Loucy (cell line): ENCODE measurements around the gene ABCB7.

Experiments
- CTCF ChIP-seq: fragments of 200-600 bp; sonication (generic); conservative IDR thresholded peaks from 2 replicates; pipeline ENCODE4 v1.5.1; 2014; ENCODE audit warnings: mild to moderate bottlenecking, antibody characterized with exemption, low read length
- EZH2phosphoT487 ChIP-seq: fragments of 200-600 bp; IDR thresholded peaks from 2 replicates; pipeline ENCODE4 v1.6.1; 2018; ENCODE audit warnings: antibody characterized with exemption, mild to moderate bottlenecking, moderate library complexity, borderline replicate concordance

- TF ChIP-seq CTCF = no peak
- no peak for TF ChIP-seq EZH2phosphoT487
Measured at GRCh38 chrX:75096331-75096730, 59.8 kb downstream of the ABCB7 start.
